A673 (cell line): ENCODE data around the gene PBX1.

Experiments used
- EZH2 ChIP-seq: fragments of 200-600 bp; sonication (generic); IDR thresholded peaks from 2 replicates; pipeline ENCODE4 v1.6.1; 2017; ENCODE audit warnings: borderline replicate concordance, low read depth, mild to moderate bottlenecking, mixed read lengths, antibody characterized with exemption, low read length; ENCODE audit not compliant: poor library complexity, severe bottlenecking
- TF ChIP-seq, protein P1 (sequence below): fragments of 300-800, 200-600 bp; sonication (generic); conservative IDR thresholded peaks from 2 replicates; pipeline ENCODE4 v1.5.1; 2017; ENCODE audit warnings: low read depth, mild to moderate bottlenecking, antibody characterized with exemption, low read length, moderate library complexity, mixed read lengths

DNA sequence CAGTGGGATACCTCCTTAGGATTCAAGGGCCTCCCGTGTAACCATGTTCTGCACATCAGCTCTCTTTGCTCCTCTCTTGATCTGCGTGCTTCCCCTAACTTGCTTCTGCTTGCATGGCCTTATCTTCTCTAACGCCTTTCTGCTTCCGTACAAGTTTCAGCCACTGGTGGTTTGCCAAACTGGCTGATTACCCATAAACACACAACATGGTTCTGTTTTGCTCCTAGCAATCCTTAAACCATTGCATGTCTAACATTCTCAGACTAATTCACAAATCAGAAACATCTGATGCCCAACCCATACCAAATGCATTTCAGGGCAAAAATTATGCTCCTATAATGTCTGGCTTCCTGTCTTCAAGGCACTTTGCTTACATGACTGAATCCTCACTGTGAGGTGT, 166.4 kb downstream of the PBX1 start:
- TF ChIP-seq EZH2: no peak
- TF ChIP-seq, protein P1, sequence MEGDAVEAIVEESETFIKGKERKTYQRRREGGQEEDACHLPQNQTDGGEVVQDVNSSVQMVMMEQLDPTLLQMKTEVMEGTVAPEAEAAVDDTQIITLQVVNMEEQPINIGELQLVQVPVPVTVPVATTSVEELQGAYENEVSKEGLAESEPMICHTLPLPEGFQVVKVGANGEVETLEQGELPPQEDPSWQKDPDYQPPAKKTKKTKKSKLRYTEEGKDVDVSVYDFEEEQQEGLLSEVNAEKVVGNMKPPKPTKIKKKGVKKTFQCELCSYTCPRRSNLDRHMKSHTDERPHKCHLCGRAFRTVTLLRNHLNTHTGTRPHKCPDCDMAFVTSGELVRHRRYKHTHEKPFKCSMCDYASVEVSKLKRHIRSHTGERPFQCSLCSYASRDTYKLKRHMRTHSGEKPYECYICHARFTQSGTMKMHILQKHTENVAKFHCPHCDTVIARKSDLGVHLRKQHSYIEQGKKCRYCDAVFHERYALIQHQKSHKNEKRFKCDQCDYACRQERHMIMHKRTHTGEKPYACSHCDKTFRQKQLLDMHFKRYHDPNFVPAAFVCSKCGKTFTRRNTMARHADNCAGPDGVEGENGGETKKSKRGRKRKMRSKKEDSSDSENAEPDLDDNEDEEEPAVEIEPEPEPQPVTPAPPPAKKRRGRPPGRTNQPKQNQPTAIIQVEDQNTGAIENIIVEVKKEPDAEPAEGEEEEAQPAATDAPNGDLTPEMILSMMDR: no peak
